HG03097 (cell line): ENCODE results near the gene LRRC3.

Source experiments
- ATAC-seq: cut with Tn5 transposase; IDR thresholded peaks from one replicate; pipeline ENCODE4 v1.9.1; 2021; ENCODE audit not compliant: unreplicated experiment, low FRiP score

Gene LRRC3

DNA sequence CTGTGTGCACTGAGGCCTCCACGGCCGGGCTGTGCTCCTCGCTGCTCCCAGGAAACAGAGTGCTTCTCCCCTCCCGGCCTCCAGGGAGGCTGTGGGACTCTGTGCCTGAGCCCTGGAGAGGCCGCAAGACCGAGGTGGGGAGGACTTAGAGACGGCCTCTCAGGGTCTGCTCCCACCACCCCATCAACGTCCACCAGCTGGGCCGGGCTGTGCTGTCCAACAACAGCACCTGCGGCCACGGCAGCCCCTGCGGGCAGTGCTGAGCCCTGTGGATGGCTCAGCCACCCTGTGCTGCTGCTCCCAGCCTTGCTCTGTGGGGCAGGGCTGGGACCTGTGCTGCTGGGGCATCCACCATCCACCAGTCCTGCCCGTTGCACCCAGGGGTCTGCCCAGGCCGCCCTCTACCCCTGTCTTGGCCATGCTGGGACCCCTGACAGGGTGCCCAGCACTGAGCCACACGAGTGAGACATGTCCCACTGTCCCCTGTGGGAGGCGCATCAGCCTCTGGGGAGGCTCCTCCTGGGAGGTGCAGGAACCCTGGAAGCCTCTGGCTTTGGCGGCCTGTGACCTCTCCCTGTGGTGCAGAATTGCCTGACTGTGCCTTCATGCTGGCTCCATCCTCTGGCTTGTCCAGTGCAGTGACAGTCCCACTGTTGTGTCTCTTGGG is 31.2 kb upstream of the LRRC3 start:
- ATAC-seq: no peak

DNA sequence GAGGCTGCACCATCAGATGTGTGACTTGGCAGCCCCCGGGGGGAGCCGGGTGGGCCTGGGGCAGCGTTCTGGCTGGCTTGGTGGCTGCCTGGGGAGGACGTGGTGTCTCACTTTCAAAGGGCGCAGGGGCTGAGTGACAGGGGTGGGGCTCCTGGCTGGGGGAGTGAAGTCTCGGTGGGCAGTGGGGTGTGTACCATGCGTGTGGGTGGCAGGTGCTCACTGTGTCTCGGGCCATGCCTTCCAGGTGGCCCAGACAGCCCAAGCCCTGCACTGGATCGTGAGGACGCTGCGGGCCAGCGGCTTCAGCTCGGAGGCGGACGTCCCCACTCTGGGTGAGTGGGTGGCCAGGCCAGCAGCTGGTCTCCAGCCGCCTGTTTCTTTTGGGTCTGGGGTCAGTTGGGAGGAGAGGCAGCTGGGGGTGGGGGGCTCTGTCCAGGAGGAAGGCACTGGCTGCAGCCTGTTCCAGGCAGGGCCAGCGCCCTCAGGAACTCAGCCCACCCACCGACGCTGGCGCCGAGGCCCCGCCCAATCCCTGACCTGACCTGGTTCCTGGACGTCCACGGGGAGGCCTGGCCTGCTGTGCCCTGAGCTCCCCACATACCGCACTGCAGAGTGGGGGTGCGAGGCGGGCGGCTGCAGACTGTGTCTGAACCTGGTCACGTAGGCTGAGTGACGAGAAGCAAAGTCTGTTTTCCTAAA is 30.6 kb upstream of the LRRC3 start:
- ATAC-seq: no peak

DNA sequence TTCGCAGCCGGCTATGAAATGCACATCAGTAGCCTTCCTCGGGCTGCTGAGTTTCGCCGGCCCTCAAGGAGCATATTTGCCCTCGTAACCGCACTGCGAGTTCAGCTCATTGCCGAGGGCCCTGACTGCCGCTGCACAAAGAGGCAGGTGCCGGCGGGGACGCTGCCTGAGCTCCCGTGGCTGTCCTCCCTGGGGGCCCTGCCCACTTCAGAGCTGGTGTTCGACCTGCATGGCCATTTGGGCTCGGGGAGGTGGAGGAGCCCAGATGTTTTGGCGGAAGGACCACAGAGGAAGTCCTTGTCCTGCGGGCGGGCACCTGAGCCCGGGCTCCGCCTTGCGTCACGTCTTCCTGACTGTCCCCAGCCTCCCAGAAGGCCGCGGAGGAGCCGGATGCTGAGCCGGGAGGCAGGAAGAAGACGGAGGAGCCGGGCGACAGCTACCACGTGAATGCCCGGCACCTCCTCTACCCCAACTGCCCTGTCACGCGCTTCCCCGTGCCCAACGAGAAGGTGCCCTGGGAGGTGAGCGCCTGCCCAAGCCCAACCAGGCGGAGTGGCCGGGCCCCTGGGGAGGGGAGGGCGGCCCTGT is 29.9 kb upstream of the LRRC3 start:
- ATAC-seq: no peak

DNA sequence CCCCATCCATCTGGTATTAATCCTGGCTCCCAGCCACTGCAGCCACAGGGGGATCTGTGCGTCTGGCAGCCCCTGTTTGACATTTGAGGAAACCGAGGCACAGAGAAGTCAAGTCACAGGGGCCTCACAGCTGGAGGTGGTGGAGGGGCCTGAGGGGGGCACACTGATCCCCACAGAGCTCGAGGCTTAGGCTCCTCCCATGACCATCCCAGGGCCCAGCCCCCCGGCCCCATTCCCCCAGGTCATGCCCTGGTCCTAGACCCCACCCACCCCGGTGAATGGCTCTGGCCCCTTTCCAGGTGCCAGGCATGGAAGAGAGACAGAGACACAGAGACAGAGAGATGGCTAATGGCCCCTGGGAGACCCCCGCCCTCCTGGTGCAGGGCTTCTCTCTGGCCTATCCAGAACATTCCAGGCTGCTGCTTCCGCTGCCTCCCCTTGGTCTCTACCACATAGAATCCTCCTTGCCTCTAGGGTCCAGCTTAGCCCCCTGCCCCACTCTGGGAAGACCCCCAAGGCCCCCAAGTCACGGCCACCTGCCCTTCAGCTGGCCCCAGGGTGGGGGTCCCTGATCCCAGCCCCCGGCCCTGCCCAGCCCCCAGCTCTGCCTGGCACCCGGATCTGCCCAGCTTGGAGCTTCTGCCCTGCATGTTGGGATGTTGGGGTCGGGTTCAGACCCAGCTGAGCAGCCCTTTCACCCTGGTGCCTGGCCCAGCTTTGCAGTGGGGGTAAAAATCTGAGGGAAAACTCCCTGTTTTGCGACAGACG is 29.2 kb upstream of the LRRC3 start:
- ATAC-seq: no peak

DNA sequence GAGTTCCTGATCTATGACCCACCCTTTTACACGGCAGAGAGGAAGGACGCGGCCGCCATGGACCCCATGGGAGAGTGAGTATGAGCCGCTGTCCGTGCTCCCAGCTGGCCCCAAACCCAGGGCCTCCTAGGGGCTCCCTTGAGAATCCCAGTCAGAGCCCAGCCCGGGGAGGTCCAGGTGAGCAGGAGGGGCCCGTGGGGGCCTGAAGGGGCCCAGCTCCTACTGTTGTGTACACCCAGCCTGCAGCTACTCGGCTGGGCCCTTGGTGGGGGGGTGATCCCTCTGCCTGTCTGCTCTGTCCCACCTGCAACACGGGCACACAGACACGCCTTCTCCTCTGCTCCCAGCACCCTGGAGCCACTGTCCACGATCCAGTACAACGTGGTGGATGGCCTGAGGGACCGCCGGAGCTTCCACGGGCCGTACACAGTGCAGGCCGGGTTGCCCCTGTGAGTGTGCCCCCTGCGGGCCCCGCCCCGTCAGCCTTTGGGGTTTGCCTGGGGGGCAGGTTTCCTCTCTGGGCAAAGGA is 28.6 kb upstream of the LRRC3 start:
- no peak for ATAC-seq

DNA sequence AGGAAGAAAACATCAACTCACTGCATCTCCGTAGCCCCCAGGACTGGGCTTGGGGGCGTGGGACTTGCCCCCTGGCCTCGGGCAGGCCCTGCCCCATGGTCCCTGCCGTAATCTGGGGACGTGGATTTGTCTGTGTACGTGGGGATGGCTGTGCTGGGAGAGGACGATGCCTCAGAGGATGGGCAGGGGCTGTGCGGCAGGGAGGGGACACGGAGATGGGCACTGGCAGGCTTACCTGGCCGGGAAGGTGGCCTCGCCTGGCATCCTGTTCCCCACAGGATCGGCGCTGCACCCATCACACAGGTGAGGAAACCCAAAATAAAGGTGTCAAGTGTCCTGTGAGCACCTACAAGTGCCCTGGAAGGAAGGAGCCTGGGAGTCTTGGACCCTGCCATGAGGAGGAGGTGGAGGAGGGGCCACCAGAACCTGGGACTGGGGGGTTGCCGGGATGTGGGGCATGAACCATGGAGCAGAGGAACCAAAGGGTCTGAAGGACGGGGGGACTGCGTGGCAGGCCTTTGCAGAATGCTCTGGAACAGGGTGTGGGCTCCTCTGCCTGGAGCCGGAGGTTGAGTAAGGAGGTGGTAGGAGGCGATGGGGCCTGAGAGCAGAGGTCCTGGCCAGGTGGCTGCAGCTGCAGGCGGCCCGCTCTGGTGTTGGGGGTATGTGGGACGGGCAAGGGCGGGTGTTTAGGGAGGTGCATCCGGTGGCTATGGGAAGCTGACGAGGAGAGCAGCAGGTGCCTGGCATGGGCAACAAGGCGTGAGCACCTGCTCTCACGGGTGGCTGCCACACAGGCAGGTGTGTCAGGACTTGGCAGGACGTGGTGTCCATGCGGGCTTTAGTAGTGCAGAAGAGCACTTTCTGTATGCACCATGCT is 27.8 kb upstream of the LRRC3 start:
- ATAC-seq: no peak

DNA sequence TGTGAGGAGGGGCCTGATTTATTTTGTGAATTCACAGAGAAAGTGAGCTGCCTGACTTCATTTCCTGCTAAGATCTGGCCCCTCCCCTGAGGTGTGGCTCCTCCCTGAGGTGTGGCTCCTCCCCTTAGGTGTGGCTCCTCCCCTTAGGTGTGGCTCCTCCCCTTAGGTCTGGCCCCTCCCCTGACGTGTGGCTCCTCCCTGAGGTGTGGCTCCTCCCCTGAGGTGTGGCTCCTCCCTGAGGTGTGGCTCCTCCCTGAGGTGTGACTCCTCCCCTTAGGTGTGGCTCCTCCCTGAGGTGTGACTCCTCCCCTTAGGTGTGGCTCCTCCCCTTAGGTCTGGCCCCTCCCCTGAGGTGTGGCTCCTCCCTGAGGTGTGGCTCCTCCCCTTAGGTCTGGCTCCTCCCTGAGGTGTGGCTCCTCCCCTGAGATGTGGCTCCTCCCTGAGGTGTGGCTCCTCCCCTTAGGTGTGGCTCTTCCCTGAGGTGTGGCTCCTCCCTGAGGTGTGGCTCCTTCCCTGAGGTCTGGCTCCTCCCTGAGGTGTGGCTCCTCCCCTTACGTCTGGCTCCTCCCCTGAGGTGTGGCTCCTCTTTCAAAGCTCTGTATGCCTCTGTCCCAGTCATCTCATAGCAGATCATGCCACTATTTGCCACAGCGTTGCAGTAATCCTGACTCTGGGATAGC is 26.9 kb upstream of the LRRC3 start:
- ATAC-seq: no peak

DNA sequence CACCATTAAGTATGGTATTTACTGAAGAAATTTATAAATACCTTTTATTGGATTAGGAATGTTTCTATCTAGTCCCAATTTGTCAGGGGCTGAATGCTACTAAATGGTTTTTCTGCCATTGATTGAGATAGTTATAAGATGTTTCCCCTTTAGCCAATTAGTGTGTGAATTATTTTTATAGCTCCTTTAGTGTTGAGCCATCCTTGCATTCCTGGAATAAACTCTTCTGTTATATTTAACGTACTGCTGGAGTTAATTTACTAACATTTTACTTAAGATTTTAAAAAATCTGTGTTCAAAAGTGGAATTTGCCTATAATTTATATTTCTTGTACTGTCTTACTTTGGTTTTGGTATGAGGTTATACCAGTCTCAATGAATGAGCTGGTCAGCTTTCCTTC is 25.4 kb upstream of the LRRC3 start:
- no peak for ATAC-seq

DNA sequence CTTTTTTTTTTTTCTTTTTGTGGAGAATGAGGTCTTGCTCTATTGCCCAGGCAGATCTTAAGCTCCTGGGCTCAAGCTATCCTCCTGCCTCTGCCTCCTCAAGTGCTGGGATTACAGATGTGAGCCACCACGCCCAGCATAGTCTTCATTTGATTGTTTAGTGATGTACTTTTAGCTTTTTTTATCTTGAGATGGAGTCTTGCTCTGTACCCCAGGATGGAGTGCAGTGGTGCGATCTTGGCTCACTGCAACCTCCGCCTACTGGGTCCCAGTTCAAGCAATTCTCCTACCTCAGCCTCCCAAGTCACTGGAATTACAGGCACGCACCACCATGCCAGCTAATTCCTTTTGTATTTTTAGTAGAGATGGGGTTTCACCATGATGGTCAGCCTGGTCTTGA is 24.0 kb upstream of the LRRC3 start:
- no peak for ATAC-seq

DNA sequence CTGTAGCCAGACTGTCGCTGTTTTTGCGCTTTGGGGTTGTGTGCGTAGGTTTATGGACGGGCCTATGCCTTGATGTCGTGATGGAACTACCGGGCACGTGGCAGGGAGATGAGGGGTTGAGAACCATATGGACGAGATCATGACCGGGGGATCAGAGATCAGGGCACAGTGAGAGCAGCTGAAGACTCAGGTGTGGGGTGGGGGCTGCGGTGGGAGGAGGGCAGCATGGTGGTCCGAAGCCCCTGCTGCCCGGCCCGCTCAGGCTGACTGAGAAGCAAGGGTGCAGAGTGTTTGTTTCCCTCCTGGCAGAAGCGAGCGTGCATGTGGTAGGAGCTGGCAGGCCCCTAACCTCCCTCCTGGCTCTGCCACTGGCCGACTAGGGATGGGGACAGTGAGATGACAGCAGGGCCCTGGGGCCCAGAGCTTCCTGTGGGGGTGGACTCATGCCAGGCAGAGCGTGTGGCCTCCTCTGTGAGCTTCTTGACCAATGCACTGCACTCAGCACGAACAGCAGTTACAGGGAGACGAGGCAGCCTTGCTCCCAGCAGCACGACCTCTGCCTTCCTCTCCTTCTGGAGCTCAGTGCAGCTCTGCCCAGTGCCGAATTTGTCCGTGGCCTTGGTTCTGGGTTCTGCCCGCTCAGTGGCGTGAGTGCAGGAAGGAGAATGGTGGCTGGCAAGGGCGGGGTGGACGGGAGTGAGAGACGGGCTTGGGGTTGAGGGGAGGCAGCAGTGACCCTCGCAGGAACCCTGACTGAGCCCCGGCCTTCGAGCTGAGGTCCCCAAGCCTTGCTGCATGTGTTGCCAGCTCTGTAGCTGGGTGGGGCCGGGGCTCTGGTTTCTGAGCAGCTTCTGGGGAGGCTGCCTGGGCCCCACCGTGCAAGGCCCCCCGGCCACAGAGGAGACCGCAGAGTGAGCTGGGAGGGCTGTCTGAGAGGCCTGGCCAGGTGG is 22.2 kb upstream of the LRRC3 start:
- ATAC-seq: no peak

DNA sequence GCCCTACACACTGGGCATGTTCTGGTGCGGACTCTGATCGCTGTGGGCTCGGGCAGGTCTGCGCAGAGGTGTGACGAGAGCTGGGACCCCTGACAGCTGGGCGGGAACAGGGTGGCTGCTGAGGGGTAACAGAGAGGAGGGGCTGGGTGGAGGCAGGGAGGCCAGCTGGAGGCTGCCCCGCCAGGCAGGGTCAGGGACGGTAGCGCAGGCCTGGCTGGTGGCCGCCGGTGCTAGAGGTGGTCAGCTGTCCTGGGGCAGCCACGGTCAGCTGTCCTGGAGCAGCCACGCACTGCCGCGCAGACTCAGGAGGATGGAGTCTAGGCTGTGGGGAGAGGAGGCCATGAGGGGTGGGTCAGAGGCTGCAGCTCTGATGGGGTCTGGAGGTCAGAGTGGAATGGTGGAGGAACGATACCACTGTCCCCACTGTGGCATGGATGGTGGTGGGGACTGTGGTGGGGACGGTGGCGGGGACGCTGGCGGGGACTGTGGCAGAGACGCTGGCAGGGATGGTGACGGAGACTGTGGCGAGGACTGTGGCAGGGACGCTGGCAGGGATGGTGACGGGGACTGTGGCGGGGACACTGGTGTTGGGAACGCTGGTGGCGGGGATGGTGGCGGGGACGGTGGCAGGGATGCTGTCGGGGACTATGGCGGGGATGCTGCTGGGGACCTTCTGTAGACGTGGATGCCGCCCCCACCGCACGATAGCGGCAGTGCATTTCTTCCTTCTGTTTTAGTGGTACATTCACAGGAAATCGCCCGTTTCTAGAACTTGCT is 21.3 kb upstream of the LRRC3 start:
- no peak for ATAC-seq

DNA sequence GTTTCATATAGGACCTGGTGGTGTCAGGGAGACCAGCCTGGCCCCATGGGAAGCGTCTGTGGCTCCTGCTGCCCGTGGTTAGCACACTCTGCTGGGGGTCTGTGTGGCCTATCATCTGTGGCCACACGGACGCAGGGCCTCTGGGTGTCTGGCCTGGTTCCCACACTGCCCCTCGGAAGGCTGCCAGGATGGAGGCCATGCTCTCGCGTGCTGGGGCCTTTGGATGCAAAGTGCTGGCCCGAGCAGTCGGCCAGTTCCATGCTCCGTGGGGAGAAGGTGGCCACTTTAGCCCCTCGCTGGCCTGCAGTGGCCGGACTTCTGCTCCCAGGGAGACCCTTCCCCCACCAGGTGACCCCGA is 20.8 kb upstream of the LRRC3 start:
- ATAC-seq: no peak

DNA sequence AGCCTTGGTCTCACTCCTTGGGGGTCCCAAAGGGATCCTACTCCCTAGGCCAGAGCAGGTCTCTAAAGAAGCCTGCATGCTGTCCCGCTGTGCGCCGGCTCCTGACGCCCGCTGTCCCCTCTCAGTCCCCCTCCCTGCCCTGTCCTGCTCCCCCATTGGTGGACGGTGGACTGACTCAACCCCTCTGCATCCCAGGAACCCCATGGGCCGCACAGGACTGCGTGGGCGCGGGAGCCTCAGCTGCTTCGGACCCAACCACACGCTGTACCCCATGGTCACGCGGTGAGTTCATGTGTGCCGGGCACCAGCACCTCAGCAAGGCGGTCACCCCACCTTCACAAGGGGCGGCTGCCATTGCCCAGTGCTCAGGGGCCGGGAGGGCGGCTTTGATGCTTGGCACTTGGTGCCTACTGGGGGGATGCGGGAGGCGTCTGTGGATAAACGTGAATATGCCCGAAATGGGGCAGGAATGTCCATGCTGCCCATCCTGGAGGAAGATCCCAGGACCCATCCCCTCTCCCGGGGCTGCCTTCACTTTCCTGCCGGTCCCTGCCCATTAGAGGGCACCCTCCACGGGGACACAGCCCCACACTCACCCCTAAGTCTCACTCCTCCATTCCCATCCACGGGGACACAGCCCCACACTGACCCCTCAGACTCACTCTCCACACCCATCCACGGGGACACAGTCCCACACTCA is 20.2 kb upstream of the LRRC3 start:
- no peak for ATAC-seq

DNA sequence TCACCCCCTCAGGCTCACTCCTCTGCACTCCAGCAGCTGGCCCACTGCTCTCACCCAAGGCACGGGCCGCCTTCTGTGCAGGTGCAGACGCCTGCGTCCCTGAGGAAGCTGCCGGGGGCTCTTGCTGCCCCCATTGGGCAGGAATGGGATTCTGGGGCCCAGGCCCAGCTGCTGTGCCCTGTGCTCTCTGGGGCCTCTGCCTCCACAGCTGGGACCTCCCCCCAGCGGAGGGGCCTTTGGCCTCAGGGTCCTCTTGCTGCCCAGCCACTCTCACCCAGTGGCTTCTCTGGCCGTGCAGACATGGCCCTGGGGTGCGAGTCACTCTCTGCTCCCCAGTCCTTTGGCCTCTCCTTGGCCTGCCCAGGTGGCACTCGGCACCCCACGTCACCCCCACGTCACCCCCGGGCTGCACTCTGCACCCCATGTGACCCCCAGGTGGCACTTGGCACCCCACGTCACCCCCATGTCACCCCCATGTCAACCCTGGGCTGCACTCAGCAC is 19.1 kb upstream of the LRRC3 start:
- no peak for ATAC-seq

DNA sequence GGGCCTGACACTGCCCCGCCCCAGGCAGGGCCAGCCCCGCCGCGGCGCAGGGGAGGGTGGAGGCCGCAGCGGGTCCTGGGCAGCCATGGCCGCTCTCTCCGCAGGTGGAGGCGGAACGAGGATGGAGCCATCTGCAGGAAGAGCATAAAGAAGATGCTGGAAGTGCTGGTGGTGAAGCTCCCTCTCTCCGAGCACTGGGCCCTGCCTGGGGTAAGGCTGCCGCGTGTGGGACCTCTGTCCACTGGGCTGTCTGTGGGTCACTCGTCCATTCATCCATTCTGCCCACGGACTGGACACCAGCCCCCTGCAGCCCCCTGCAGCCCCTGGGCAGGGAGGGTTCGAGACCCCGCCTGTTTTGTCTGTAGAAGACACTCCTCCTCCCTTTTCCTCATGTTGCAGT is 18.4 kb upstream of the LRRC3 start:
- no peak for ATAC-seq

DNA sequence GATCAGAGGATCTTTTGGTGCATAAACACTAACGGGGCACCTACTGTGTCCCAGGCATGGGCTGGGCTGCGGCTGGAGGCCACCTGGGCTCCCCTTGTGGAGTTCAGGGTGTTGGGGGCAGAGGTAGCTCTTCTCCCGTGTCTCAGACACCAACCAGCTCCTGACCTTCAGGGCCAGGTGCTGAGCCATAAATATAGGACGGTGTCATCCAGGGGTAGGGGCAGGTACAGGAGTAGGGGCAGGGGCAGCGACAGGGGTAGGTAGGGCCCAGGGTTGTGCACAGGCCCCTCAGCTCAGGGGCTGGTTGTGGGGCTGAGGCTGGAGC is 18.0 kb upstream of the LRRC3 start:
- ATAC-seq: no peak

DNA sequence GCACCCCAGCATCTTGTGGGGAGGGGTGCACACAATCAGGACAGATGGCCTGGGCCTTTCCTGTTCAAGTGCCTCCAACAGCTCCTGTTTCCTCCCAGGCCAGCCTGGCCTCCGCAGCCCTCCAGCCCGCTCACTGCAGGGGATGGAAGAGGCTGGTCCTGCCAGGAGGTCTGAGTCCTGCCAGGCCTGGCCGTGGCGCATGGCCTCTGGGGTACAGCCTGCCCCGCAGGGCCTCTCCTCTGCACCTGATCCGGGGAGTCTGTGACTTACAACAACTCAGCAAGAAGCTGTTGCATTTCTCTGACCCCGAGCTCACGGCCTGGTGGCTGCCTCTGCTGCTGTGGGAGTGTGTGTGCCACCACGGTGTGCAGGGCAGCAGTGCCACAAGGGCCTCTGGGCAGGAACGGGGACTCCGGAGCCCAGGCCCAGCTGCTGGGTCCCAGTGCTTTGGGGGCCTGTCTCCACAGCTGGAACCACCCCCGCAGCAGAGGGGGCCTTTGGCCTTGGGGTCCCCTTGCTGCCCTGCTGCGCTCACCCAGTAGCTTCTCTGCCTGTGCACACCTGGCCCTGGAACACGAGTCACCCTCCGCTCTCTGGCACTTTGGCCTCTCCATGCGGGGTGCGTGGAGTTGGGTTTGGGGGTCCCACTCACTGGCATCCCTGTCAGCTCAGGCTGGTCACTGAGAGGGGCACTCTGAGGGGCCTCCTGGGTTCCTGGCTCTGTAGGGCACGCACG is 17.4 kb upstream of the LRRC3 start:
- no peak for ATAC-seq
